Breast epithelium (tissue), 4 donors: ENCODE data around the gene TMED7. TPM values are rescaled to one million over a fixed set of nuclear protein-coding genes. Genes with fewer than 3 reads are reported as not detected.

Experiments used
- DNase-seq, 2 donors: peaks; one replicate each; pipeline ENCODE4 v3.0.0-alpha.2; 2019; ENCODE audit warnings: low spot score in 2 of 2
- H3K27ac ChIP-seq, 2 donors: fragments of 200-600 bp; sonication (generic) in 1 of 2; one replicate each; pipeline ENCODE4 v1.5.1; 2016 to 2019; ENCODE audit warnings: mild to moderate bottlenecking in 1 of 2
- H3K27me3 ChIP-seq, 2 donors: fragments of 200-600 bp; sonication (generic) in 1 of 2; one replicate each; pipeline versions ENCODE4 v1.5.1 to v1.6.0; 2017 to 2019; ENCODE audit warnings: control low read depth in 1 of 2, mild to moderate bottlenecking in 1 of 2
- H3K36me3 ChIP-seq: fragments of 200-600 bp; one replicate; pipeline ENCODE4 v1.5.1; 2019
- H3K4me1 ChIP-seq, 2 donors: fragments of 200-600 bp; sonication (generic); one replicate each; pipeline ENCODE4 v1.5.1; 2016 to 2019; ENCODE audit warnings: control low read depth in 1 of 2
- H3K4me3 ChIP-seq, 3 donors: fragments of 200-600 bp; sonication (generic); 1 replicate in 2 of 3; 2 replicates in 1 of 3; pipeline ENCODE4 v1.5.1; 2016 to 2019; ENCODE audit warnings: mild to moderate bottlenecking in 3 of 3, moderate library complexity in 2 of 3
- H3K9me3 ChIP-seq, 2 donors: fragments of 200-600 bp; sonication (generic) in 1 of 2; one replicate each; pipeline ENCODE4 v1.5.1; 2016 to 2019; ENCODE audit warnings: control low read depth in 1 of 2
- POLR2A ChIP-seq: fragments of 450-650 bp; IDR thresholded peaks from one replicate; pipeline ENCODE4 v1.6.1; 2016; ENCODE audit warnings: antibody characterized with exemption, mild to moderate bottlenecking, moderate library complexity
- POLR2AphosphoS5 ChIP-seq, 3 donors: sonication (generic); formaldehyde crosslinking; IDR thresholded peaks; one replicate each; pipeline ENCODE4 v1.6.1; 2017; ENCODE audit warnings: antibody characterized with exemption in 3 of 3
- intact Hi-C: fragments of 100-400 bp; cut with DNase I; formaldehyde crosslinking; loops from one replicate; pipeline ENCODE4 v1.15.1; 2023; ENCODE audit warnings: low total_unique reads
- total RNA-seq, 3 donors: library from RNA; depleted of rRNA; stranded (reverse); fragments of >200 nt; gene quantifications; one replicate each; pipeline ENCODE4 v1.1.0, GENCODE V29; 2016
- TF ChIP-seq, protein P1 (sequence below), 3 donors: fragments of 450-650 bp; IDR thresholded peaks; one replicate each; pipeline ENCODE4 v1.5.1; 2016 to 2017; ENCODE audit warnings: antibody characterized with exemption in 3 of 3, mild to moderate bottlenecking in 3 of 3, moderate library complexity in 3 of 3

TMED7 gene
- total RNA-seq, 3 donors from 2014 or later, result 74.4 to 94.7 (median 80.5) TPM

DNA sequence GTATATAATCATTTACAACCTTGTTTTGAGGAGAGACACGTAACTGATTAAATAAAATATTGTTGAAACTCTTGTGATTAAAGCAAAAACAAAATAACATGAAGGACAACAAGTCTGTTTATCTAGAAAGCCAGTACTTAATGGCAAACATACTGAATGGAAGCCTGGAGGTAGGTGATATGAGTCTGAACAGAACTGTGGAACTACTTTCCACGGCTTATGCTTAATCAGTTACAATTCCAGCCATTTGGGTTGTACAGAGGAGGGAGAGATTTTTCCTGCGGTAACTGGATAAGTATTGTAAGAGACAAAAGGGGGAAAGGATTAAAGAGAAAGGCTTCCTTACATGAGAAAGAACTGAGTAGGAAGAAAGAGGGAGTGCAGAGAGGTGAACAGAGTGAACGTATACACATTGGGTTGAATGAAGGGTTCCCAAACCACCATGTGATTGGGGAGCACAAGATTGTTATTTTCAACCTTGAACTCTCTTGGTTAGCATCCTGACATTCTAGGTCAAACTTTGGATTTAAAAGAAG lies 4.4 kb downstream of the TMED7 start:
- TF ChIP-seq, protein P1, sequence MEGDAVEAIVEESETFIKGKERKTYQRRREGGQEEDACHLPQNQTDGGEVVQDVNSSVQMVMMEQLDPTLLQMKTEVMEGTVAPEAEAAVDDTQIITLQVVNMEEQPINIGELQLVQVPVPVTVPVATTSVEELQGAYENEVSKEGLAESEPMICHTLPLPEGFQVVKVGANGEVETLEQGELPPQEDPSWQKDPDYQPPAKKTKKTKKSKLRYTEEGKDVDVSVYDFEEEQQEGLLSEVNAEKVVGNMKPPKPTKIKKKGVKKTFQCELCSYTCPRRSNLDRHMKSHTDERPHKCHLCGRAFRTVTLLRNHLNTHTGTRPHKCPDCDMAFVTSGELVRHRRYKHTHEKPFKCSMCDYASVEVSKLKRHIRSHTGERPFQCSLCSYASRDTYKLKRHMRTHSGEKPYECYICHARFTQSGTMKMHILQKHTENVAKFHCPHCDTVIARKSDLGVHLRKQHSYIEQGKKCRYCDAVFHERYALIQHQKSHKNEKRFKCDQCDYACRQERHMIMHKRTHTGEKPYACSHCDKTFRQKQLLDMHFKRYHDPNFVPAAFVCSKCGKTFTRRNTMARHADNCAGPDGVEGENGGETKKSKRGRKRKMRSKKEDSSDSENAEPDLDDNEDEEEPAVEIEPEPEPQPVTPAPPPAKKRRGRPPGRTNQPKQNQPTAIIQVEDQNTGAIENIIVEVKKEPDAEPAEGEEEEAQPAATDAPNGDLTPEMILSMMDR (IDR thresholded peaks at IDR 0.05), result no peak
- no peak for TF ChIP-seq POLR2AphosphoS5 (IDR thresholded peaks at IDR 0.05)
- no peak for TF ChIP-seq POLR2A
- intact Hi-C loops, result no loop called here

DNA sequence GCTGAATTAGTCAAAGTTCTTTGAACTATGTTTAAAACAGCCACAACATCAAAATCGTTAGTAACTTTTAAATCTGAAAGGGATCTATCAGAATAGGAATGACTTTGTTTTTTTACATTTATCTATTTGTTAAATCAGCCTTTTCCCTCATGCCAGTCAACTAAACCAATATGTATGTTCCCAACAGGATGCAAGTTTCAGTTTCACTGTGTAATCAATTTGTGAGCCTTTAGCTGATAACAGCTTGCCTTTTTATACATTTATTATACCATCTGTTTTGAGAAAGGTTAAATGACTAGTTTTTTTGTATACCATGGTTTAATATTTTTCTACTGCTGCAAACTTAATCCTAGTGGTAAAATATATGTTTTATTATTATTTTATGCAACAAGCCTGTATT lies 8.9 kb downstream of the TMED7 start:
- Histone ChIP-seq H3K27ac (no peak overlapping the region), H3K27me3 (no peaks in the 10 kb centered on the region), H3K36me3 (no peaks in the 10 kb centered on the region), H3K4me3 (no peak overlapping the region), H3K9me3 (no peaks in the 10 kb centered on the region), H3K4me1 (no peaks in the 10 kb centered on the region)
- TF ChIP-seq POLR2A (no peak), POLR2AphosphoS5 (IDR thresholded peaks at IDR 0.05) (no peak)
- TF ChIP-seq, protein P1 (IDR thresholded peaks at IDR 0.05), result no peak
- intact Hi-C loops, result no loop called here
- DNase-seq, result no peak

More for the DNA sequence above, 4.4 kb downstream of the TMED7 start:
- no peak overlapping the region for H3K27ac ChIP-seq
- no peak for DNase-seq
- H3K4me1 ChIP-seq, result peaks cover 0 to 11% of the 10 kb centered on the region in 2 donors
- no peaks in the 10 kb centered on the region for H3K36me3 ChIP-seq
- H3K9me3 ChIP-seq, result no peaks in the 10 kb centered on the region
- H3K27me3 ChIP-seq, result no peaks in the 10 kb centered on the region
- no peak overlapping the region for H3K4me3 ChIP-seq

DNA sequence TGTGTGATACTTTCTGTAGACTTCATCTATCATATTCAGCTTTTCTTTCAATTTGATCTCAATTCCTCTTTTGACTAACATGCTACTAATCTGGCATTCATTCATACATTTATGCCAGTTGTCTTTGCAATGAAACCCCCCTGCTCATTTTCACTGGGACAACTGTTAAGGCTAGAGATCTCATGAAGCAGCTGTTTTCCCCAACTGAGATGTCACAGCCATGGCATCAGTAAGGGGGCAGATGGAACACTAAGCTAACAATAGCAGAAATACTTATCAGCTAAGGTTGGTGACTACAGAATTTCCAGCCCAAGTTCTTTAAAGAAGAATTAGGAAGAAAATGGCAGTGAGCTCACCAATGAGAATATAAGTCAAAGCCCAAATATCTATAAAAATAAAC lies 9.4 kb downstream of the TMED7 start:
- no peak overlapping the region for H3K4me3 ChIP-seq
- H3K27me3 ChIP-seq, result no peaks in the 10 kb centered on the region
- H3K27ac ChIP-seq, result no peak overlapping the region
- no peaks in the 10 kb centered on the region for H3K9me3 ChIP-seq
- no peaks in the 10 kb centered on the region for H3K36me3 ChIP-seq
- H3K4me1 ChIP-seq, result no peaks in the 10 kb centered on the region
- intact Hi-C loops, result no loop called here
- TF ChIP-seq, protein P1 (IDR thresholded peaks at IDR 0.05), result no peak
- TF ChIP-seq POLR2AphosphoS5 (IDR thresholded peaks at IDR 0.05), result no peak
- TF ChIP-seq POLR2A, result no peak
- DNase-seq, result no peak

DNA sequence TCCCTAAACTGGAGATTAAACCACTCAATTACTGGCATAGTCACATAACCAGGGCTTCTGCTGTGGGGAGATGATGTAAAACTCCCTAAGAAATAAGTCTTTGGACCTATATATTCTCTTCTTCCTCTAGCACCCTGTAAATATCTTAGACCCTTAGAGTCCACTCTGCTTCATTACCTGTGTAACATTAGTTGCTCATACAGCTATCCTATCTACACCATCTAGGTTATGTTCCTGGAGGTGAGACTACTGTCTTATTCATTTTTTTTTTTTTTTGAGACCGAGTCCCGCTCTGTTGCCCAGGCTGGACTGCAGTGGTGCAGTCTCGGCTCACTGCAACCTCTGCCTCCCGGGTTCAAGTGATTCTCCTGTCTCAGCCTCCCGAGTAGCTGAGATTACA lies 14.0 kb downstream of the TMED7 start:
- no peaks in the 10 kb centered on the region for H3K4me1 ChIP-seq
- no peaks in the 10 kb centered on the region for H3K36me3 ChIP-seq

DNA sequence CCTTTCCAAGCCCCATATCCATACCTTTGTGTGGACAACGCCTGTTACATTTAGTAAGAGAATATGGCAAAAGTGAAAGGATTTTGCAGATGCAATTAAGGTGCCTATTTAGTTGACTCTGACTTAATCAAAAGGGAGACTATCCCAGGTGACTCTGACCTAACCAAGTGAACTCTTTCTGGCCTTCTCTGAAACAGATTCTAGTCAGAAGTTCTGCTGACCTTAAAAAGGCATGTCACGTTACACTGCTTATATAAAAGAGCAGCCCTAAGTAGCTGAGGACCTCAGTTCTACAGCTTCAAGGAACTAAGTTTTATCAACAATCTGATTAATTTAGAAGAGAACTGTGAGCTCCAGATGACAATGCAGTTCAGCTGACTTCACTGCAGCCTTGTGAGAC lies 17.9 kb downstream of the TMED7 start:
- no peak for DNase-seq
- intact Hi-C loops, result no loop called here
- no peak overlapping the region for H3K27ac ChIP-seq
- TF ChIP-seq POLR2A, result no peak
- TF ChIP-seq, protein P1 (IDR thresholded peaks at IDR 0.05), result no peak
- TF ChIP-seq POLR2AphosphoS5 (IDR thresholded peaks at IDR 0.05), result no peak
- no peaks in the 10 kb centered on the region for H3K36me3 ChIP-seq
- H3K27me3 ChIP-seq, result no peaks in the 10 kb centered on the region
- H3K9me3 ChIP-seq, result no peaks in the 10 kb centered on the region
- no peak overlapping the region for H3K4me3 ChIP-seq
- H3K4me1 ChIP-seq, result no peaks in the 10 kb centered on the region

More for the DNA sequence above, 14.0 kb downstream of the TMED7 start:
- no peak overlapping the region for H3K4me3 ChIP-seq
- no peak for DNase-seq
- H3K27me3 ChIP-seq, result no peaks in the 10 kb centered on the region
- intact Hi-C loops, result no loop called here
- no peak for TF ChIP-seq POLR2AphosphoS5 (IDR thresholded peaks at IDR 0.05)
- TF ChIP-seq, protein P1 (IDR thresholded peaks at IDR 0.05), result no peak
- no peak for TF ChIP-seq POLR2A
- no peak overlapping the region for H3K27ac ChIP-seq
- H3K9me3 ChIP-seq, result no peaks in the 10 kb centered on the region
